Measurements from ENCODE around the gene IFT27.

IFT27 gene

DNA sequence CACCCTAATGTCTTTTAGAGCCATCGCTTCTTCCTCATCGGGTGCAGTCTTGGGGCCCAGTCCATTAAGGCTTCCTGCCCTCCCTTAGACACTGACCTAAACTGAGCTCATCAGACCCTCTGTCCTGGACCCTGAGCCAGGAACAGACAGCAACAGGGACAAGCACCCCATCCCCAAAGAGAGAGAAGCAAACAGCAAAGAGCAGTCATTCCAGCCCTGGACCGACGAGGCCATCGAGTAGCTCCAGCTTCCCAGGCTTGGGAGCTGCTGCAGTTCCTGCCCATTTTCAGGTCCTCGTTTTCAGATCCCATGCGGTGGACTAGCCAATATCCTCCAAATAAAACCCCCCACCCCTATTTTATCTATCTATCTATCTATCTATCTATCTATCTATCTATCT is 46.6 kb downstream of the IFT27 start:
- no peak for DNase-seq (ENCODE audit: low spot score)

DNA sequence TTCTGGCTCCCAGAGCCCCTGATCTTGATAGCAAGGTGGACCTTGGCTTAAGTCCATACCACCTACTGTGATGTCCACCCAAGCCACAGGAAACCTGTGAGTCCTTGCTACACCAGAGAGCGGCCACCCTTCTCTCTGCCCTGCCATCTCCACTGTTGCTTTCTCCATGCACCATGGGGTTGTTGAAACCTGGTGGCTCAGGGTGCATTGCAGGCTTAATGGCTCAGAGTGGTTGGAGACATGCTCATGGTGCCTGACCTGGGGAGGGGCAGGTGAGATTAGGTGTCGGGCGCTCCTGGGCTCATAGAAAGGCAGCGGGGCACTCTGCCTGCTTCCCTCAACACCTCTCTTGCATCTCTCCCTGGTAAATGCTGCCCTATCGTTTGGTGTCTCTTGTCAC is 47.4 kb downstream of the IFT27 start:
- TF ChIP-seq, protein P1, sequence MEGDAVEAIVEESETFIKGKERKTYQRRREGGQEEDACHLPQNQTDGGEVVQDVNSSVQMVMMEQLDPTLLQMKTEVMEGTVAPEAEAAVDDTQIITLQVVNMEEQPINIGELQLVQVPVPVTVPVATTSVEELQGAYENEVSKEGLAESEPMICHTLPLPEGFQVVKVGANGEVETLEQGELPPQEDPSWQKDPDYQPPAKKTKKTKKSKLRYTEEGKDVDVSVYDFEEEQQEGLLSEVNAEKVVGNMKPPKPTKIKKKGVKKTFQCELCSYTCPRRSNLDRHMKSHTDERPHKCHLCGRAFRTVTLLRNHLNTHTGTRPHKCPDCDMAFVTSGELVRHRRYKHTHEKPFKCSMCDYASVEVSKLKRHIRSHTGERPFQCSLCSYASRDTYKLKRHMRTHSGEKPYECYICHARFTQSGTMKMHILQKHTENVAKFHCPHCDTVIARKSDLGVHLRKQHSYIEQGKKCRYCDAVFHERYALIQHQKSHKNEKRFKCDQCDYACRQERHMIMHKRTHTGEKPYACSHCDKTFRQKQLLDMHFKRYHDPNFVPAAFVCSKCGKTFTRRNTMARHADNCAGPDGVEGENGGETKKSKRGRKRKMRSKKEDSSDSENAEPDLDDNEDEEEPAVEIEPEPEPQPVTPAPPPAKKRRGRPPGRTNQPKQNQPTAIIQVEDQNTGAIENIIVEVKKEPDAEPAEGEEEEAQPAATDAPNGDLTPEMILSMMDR (IDR thresholded peaks at IDR 0.05; ENCODE audit: extremely low read depth, missing control alignments): no peak
- no peak for DNase-seq (ENCODE audit: low spot score)

More for the DNA sequence above, 46.6 kb downstream of the IFT27 start:
- TF ChIP-seq, protein P1 (IDR thresholded peaks at IDR 0.05; ENCODE audit: extremely low read depth, missing control alignments): no peak

- TF ChIP-seq, protein P1 (IDR thresholded peaks at IDR 0.05; ENCODE audit: extremely low read depth, missing control alignments): no peak
- no peak for DNase-seq (ENCODE audit: low spot score)
Measured at GRCh38 chr22:36727927-36728488, 47.9 kb downstream of the IFT27 start.

DNA sequence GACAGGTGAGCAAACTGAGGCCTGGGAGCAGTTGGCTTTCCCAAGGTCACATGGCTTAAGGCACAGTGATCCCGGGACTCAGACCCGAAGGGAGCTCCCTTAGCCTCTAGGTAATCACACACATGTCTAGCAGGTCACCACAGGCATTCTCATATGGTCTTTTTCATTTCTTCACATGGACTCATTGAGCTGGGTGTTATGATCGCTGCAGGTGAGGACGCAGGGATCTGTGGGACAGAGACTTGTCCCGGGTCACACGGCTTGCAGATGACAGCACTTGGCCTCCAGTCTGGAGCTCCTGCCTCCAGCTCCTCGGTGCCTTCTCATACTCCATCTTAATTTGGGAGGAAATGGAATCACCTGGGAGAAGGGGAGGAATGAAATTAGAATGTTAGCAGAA is 48.8 kb downstream of the IFT27 start:
- TF ChIP-seq, protein P1 (IDR thresholded peaks at IDR 0.05; ENCODE audit: extremely low read depth, missing control alignments): no peak

GRCh38 chr22:36726007-36726380 is 49.9 kb downstream of the IFT27 start:
- TF ChIP-seq, protein P1 (IDR thresholded peaks at IDR 0.05; ENCODE audit: extremely low read depth, missing control alignments): no peak
- no peak for DNase-seq (ENCODE audit: low spot score)

More for the DNA sequence above, 48.8 kb downstream of the IFT27 start:
- DNase-seq (ENCODE audit: low spot score): no peak

DNA sequence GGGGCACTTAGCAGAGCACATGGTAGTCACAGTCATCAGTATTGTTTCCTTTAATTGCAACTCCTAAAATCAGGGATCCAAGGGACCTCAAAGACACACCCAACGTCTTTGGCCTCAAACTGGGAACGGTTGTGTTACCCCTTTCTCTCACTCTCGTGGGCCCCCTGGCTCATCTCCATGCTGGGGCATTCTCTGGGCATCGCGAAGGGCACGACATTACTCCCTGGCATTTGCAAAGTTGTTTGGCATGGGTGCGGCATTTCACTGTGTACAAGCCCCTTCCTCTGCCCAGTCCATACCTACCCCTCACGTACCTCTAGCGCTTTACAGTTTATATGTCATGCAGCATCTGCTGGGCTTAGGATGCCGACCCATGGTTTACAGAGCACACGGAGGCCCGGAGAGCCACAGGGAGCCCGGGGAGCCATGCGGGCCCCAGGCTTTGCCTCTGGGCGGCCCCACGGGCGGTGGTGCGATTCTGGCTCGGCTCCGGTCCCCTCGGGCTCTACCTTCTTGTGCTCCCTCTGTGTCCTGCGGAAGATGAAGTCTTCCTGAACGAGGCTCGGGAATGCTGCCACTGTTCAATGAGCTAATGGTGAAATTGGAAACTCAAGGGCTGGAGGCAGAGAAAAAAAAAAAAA is 50.4 kb downstream of the IFT27 start:
- TF ChIP-seq, protein P1 (IDR thresholded peaks at IDR 0.05; ENCODE audit: extremely low read depth, missing control alignments): no peak
- DNase-seq (ENCODE audit: low spot score): no peak

DNA sequence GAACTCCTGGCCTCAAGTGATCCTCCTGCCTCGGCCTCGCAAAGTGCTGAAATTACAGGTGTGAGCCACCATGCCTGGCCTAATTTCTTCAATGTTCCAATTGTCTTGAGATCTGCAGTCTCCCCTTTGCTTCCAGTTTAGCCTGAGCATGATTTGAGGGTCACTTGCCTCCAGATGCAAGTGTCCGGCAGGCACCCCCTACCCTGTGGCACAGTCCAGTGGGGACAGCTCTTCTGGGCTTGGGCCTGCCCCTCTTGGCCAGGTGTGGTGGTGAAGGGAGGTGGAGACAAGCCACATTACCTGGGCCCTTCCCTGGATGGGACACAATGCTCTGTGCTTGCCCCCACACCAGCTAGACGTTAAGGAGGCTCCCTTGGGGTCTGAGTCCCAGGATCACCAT is 51.1 kb downstream of the IFT27 start:
- no peak for DNase-seq (ENCODE audit: low spot score)
- TF ChIP-seq, protein P1 (IDR thresholded peaks at IDR 0.05; ENCODE audit: extremely low read depth, missing control alignments): no peak

Data from GM20000 (cell line).